HG03064 (cell line): ENCODE data around the gene SIGLEC7.

ENCODE experiments used
- ATAC-seq: cut with Tn5 transposase; IDR thresholded peaks from one replicate; pipeline ENCODE4 v1.9.1; 2021; ENCODE audit warnings: low read depth; ENCODE audit not compliant: unreplicated experiment

SIGLEC7 gene

GRCh38 chr19:51142119-51142518, at the start of gene SIGLEC7:
Gene SIGLEC7, plus strand, starts transcription at chr19:51142301. Its CDS starts 69 bp downstream, at chr19:51142370.
- no peak for ATAC-seq

DNA sequence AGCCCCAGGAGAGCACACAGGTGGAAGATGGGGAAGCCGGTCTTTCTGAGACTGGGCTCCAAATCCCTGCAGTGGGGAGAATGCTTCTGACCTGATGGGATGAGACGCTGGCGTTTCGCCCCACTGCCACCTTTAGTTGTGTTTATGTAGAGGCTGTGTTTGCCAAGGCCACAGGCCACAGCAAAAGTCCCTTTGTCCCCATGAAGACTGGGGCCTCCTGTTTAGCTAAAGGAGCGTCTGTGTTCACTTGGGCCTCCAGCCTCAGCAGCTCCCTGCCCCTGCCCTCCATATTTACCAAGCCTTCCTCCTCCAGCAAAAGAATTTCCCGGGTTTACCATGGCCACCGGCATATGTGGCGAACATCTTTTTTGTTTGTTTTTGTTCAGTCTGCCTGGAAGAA, 49.0 kb upstream of the SIGLEC7 start:
- no peak for ATAC-seq

- no peak for ATAC-seq
Observed at GRCh38 chr19:51093510-51094345, 48.4 kb upstream of the SIGLEC7 start.

DNA sequence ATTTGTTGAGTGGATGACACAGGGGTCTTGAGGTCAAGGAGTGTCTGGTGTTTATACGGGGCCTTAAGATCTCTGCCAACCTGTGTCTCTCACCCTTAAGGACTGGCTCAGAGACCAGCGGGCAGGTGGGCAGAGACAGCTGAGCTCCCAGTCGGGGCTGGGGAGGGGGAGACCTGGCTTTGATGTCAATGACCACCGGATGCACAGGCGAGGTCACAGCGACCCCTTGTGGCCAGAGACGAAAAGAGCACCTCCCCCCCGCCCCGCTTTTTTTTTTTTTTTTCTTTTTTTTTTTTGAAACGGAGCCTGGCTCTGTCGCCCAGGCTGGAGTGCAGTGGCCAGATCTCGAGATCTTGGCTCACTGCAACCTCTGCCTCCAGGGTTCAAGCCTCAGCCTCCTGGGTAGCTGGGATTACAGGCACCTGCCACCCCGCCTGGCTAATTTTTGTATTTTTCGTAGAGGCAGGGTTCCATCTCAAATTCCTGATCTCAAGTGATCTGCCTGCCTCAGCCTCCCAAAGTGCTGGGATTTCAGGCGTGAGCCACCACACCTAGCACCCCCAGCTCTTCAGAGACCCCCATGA, 47.3 kb upstream of the SIGLEC7 start:
- no peak for ATAC-seq

DNA sequence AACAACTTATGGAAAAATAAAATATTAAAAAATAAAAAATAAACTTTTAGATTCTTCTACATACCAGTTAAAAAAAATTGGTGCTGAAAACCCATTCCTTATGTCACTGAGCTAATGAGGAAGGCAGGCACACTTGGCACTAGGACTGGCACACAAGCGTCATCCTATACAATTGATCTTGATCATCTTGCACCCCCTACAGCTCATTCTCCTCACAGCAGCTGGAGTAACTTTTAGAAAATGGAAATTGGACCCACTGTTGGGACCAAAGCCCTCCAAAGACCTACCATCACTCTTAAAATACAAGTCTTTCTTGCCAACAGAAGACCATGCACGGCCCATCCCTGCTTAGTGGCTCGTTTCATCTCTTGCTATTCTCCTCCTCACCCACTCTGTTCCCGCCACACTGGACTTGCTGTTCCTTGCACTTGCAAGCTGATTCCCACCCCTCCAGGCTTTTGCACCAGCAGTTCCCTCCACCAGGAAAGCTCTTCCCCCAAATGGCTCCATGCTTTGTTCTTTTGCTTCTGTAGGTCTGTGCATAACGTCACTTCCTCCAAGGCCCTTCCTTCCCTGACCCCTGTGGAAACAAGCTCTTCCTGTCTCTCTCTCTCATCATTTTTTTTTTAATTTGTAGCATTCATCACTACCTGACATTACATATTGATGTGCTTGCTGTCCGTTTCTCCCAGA, 45.5 kb upstream of the SIGLEC7 start:
- no peak for ATAC-seq

- no peak for ATAC-seq
Observed at GRCh38 chr19:51097166-51097738, 44.8 kb upstream of the SIGLEC7 start.

GRCh38 chr19:51097796-51098195, 44.3 kb upstream of the SIGLEC7 start:
- ATAC-seq, result no peak

DNA sequence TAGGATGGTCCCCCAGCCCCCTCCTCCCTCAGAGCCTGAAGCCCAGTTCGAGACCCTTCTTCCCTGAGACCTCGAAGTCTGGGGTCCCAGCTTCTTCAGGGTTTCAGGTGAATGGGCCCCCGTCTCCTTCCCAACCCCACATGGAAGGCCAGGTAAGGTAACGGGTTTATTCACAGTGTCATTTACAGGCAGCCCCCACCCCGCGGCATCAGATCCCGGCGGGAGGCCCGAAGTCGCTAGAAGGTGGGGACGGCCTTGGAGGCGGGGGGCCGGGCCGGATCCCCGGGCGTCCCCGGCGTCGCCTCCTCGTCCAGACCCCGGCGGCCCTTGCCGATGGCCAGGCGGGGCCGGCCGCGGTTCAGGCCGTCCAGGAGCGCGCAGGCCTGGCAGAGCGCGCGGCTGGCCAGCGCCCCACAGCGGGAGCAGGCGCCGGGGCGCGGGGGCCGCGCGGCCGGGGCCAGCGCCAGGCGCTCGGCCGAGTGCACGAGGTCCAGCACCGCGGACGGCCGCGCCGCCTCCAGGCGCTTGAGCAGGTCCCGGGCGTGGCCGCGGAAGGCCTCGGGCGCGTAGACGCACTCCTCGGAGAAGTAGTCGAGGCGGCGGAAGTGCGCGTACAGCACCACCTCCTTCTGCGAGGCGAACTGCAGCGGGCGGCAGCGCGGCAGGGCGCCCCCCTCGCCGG, 43.6 kb upstream of the SIGLEC7 start:
- no peak for ATAC-seq

- no peak for ATAC-seq
Observed at GRCh38 chr19:51099047-51099382, 43.1 kb upstream of the SIGLEC7 start.

DNA sequence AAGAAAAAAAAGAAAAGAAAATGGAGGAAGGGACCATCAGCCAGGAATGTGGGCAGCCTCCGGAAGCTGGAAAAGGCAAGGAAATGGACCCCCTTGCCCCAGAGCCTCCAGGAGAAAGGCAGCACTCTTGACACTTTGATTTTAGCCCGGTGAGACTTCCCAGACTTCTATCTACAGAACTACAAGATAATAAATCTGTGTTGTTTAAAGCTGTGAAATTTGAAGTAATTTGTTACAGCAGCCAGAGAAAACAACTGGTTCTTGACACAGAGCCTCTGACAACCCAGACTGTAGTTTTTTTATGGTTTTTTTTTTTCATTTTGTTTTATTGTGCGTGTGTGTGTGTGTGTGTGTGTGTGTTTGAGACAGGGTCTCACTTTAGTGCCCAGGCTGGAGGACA, 41.5 kb upstream of the SIGLEC7 start:
- ATAC-seq, result no peak

- no peak for ATAC-seq
Observed at GRCh38 chr19:51101171-51101865, 40.8 kb upstream of the SIGLEC7 start.

- no peak for ATAC-seq
Observed at GRCh38 chr19:51102991-51103390, 39.1 kb upstream of the SIGLEC7 start.

GRCh38 chr19:51103926-51104341, 38.2 kb upstream of the SIGLEC7 start:
- ATAC-seq, result no peak

DNA sequence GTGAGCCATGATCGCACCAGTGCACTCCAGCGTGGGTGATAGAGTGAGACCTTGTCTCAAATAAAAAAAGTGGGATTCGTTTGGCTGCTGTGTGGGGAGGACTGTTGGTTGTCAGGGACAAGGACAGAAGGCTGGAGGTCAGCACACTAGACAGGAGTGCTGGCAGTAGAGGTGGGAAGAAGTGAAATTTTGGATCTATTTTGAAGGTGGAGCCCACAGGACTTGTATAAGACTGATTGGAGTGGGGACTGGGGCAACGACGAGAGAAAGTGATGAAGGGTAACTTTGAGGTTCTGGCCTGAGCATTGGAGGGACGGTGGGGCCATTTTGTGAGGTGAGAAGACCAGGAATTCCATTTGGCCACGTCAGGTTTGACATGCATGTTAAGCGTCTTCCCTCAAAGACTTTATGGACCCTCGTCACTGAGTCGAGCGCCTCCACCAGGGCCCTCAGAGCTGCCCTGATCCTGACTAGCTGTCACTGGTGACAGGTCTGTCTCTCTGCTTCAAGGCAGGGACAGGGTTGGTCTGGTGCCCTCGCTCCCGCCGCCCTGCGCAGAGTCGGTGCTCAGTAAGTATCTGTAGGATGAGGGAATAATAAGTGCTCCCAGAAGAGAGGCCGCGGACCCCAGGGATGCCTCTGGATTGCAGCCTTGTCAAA, 34.6 kb upstream of the SIGLEC7 start:
- no peak for ATAC-seq

DNA sequence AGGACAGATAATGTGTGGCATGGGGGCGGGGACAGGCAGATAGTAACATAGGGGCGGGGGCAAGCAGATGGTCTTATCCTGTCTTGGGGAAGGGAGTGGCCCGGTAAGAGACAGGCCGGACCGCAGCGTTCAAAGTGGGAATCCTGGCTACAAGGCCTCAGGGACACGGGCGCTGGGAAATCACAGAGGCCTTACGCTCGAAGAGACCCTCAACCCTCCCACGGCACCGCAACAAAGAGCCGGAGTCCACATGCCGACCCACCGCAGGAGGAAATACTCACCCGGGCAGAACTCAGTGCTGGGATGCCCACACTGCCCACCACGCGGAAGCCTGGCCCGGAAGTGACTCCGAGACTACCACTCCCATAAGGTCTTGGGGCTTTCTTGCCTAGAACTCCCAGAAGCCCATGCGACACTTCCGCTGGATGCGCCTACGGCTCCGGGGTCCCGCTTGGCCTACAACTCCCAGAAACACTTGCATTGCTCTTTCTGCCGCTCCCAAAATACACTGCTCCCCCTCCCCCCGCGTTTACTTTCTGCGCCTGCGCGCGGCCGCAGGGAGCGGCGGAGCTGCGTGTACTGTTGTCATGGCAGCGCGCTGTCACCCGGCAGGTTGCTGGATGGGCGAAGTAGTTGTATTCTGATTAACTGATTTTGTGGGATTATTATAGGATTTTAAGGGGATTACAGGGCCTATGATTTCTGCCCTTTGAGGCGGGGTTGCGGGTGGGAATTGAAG, 33.9 kb upstream of the SIGLEC7 start, which contains the start of gene CTU1:
TSS of gene CTU1 (minus strand) at position 344 of the 739 bp plus-strand sequence. CDS start 3,840 bp downstream, outside the sequence.
- ATAC-seq, result peak; percentile 88

- no peak for ATAC-seq
Observed at GRCh38 chr19:51108805-51109146, 33.3 kb upstream of the SIGLEC7 start.

DNA sequence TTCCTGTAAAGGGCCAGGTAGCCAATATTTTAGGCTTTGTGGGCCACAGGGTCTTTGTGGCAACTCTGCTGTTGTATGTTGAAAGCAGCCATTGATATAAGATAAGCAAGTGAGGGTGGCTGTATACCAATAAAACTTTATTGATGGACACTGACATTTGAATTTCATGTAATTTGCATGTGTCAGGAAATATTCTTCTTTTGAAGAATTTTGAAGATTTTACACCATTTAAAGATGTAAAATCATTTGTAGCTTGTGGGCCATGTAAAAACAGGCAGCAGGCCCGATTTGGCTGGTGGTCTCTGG, 31.5 kb upstream of the SIGLEC7 start:
- no peak for ATAC-seq

DNA sequence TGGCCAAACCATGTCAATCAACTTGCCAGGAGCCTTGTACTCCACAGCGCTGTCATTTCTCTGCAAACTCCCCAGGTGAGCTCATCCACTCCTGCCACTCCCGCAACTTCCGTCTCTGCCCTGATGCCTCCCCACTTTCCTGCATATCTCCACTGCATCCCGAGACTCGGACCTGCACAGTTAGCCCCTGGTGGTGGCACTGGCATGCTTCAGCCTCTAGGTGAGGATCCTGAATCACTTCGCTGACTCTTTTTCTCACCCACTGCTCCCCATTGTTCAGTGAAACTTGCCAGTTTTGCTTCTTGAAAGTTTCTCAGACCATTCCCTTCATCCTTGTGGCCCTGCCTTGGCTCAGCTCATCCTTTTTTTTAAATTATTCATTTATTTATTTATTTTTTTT, 30.5 kb upstream of the SIGLEC7 start:
- ATAC-seq, result no peak

GRCh38 chr19:51114087-51114729, 27.9 kb upstream of the SIGLEC7 start:
- no peak for ATAC-seq
